Lower leg skin (tissue), 3 donors: ENCODE measurements around the gene HNRNPC.

Experiments used
- POLR2A ChIP-seq, 2 donors: fragments of 450-650 bp; IDR thresholded peaks; one replicate each; pipeline ENCODE4 v1.6.1; 2016 to 2017; ENCODE audit warnings: antibody characterized with exemption in 2 of 2, mild to moderate bottlenecking in 1 of 2, moderate library complexity in 1 of 2
- TF ChIP-seq, protein P1 (sequence below), 3 donors: fragments of 450-650 bp; IDR thresholded peaks; one replicate each; pipeline ENCODE4 v1.5.1; 2016; ENCODE audit warnings: antibody characterized with exemption in 3 of 3, mild to moderate bottlenecking in 3 of 3, moderate library complexity in 2 of 3

- TF ChIP-seq, protein P1, sequence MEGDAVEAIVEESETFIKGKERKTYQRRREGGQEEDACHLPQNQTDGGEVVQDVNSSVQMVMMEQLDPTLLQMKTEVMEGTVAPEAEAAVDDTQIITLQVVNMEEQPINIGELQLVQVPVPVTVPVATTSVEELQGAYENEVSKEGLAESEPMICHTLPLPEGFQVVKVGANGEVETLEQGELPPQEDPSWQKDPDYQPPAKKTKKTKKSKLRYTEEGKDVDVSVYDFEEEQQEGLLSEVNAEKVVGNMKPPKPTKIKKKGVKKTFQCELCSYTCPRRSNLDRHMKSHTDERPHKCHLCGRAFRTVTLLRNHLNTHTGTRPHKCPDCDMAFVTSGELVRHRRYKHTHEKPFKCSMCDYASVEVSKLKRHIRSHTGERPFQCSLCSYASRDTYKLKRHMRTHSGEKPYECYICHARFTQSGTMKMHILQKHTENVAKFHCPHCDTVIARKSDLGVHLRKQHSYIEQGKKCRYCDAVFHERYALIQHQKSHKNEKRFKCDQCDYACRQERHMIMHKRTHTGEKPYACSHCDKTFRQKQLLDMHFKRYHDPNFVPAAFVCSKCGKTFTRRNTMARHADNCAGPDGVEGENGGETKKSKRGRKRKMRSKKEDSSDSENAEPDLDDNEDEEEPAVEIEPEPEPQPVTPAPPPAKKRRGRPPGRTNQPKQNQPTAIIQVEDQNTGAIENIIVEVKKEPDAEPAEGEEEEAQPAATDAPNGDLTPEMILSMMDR (IDR thresholded peaks at IDR 0.05): no peak
- no peak for TF ChIP-seq POLR2A (IDR thresholded peaks at IDR 0.05)
These were observed 1.2 kb downstream of the HNRNPC start for GRCh38 chr14:21267886-21268616.
